Endodermal cell (in vitro differentiated cells): ENCODE measurements around the gene ALDH1A1. TPM values are rescaled to one million over a fixed set of nuclear protein-coding genes. Genes with fewer than 3 reads are reported as not detected.

Experiments
- DNase-seq: peaks from one replicate; pipeline ENCODE4 v3.0.0-alpha.2; 2017
- H3K27ac ChIP-seq: 2 replicates; pipeline ENCODE4 v1.5.1; 2013; ENCODE audit warnings: mild to moderate bottlenecking, low read depth, low read length, moderate library complexity
- H3K27me3 ChIP-seq: 2 replicates; pipeline ENCODE4 v1.6.1; 2013; ENCODE audit warnings: mild to moderate bottlenecking, low read length, moderate library complexity; ENCODE audit not compliant: insufficient read depth, control insufficient read depth, poor library complexity, severe bottlenecking
- H3K36me3 ChIP-seq: 2 replicates; pipeline ENCODE4 v1.7.0; 2013; ENCODE audit warnings: mild to moderate bottlenecking, low read length, moderate library complexity; ENCODE audit not compliant: control insufficient read depth, insufficient read depth
- H3K4me1 ChIP-seq: one replicate; pipeline ENCODE4 v1.7.0; 2013; ENCODE audit warnings: low read length; ENCODE audit not compliant: control insufficient read depth, insufficient read depth
- H3K4me3 ChIP-seq: 2 replicates; pipeline ENCODE4 v1.5.1; 2013; ENCODE audit warnings: mild to moderate bottlenecking, low read length, moderate library complexity
- H3K9ac ChIP-seq: 2 replicates; pipeline ENCODE4 v1.6.1; 2013; ENCODE audit warnings: mild to moderate bottlenecking, low read length, moderate library complexity; ENCODE audit not compliant: poor library complexity, severe bottlenecking; ENCODE audit errors: extremely low read depth
- H3K9me3 ChIP-seq: 2 replicates; pipeline ENCODE4 v1.6.1; 2013; ENCODE audit warnings: mild to moderate bottlenecking, low read length, moderate library complexity; ENCODE audit not compliant: control insufficient read depth
- H3K27ac Mint-ChIP-seq: 2 replicates; pipeline ENCODE4 v1.8.0; 2020; ENCODE audit warnings: mixed read lengths
- H3K27me3 Mint-ChIP-seq: 2 replicates; pipeline ENCODE4 v1.8.0; 2021; ENCODE audit warnings: mild to moderate bottlenecking, mixed read lengths; ENCODE audit not compliant: insufficient read depth
- H3K36me3 Mint-ChIP-seq: 2 replicates; pipeline ENCODE4 v1.8.0; 2020; ENCODE audit warnings: low read depth, mixed read lengths
- H3K4me1 Mint-ChIP-seq: 2 replicates; pipeline ENCODE4 v1.8.0; 2020; ENCODE audit warnings: mixed read lengths
- H3K4me3 Mint-ChIP-seq: 2 replicates; pipeline ENCODE4 v1.8.0; 2020; ENCODE audit warnings: mild to moderate bottlenecking, moderate library complexity, mixed read lengths
- H3K9me3 Mint-ChIP-seq: 2 replicates; pipeline ENCODE4 v1.8.0; 2020; ENCODE audit warnings: mild to moderate bottlenecking, mixed read lengths
- CTCF ChIP-seq: fragments of 200-600 bp; sonication (generic); conservative IDR thresholded peaks from 2 replicates; pipeline ENCODE4 v1.5.0; 2021; ENCODE audit warnings: antibody characterized with exemption, mild to moderate bottlenecking
- WGBS, 2 experiments: methylation state at CpG; one replicate each; pipeline versions ENCODE4 v1.1.5 to v1.1.7; 2013; ENCODE audit warnings: missing lambda C conversion rate in 2 of 2, mixed read lengths in 1 of 2; ENCODE audit not compliant: insufficient coverage in 1 of 2, insufficient read length in 1 of 2; 5-methylcytosine and 5-hydroxymethylcytosine counted together
- total RNA-seq, 2 donors: library from RNA; stranded (reverse); fragmentation: NEBNext Ultra II Directional in 1 of 2; extraction: Animal tissue kit (Norgen Biotek cat#: 25700) in 1 of 2; gene quantifications; 2 replicates in 1 of 2; 3 replicates in 1 of 2; pipeline ENCODE4 v1.2.1, GENCODE V29; 2021

ALDH1A1 gene
- total RNA-seq, 2 donors from 2014 or later = 3.5 to 4.6 TPM

GRCh38 chr9:72857624-72857996, 95.2 kb downstream of the ALDH1A1 start:
- no peak for TF ChIP-seq CTCF
- peak overlapping the region; percentile 52 for H3K27ac Mint-ChIP-seq
- no peak overlapping the region for H3K9ac ChIP-seq
- no peak for DNase-seq
- no peak overlapping the region for H3K4me3 ChIP-seq
- no peaks in the 10 kb centered on the region for H3K9me3 ChIP-seq
- no peak overlapping the region for H3K27ac ChIP-seq
- no peaks in the 10 kb centered on the region for H3K36me3 ChIP-seq
- 90 to 93% methylated on average over 2 of the region's 2 CpGs for WGBS, 2 experiments
- peaks cover 2% of the 10 kb centered on the region for H3K9me3 Mint-ChIP-seq
- H3K4me1 ChIP-seq = peaks cover 5% of the 10 kb centered on the region
- H3K27me3 ChIP-seq = peaks cover 27% of the 10 kb centered on the region
- H3K4me3 Mint-ChIP-seq = no peak overlapping the region
- peaks cover 17% of the 10 kb centered on the region for H3K27me3 Mint-ChIP-seq
- no peaks in the 10 kb centered on the region for H3K36me3 Mint-ChIP-seq
- H3K4me1 Mint-ChIP-seq = peaks cover 26% of the 10 kb centered on the region

DNA sequence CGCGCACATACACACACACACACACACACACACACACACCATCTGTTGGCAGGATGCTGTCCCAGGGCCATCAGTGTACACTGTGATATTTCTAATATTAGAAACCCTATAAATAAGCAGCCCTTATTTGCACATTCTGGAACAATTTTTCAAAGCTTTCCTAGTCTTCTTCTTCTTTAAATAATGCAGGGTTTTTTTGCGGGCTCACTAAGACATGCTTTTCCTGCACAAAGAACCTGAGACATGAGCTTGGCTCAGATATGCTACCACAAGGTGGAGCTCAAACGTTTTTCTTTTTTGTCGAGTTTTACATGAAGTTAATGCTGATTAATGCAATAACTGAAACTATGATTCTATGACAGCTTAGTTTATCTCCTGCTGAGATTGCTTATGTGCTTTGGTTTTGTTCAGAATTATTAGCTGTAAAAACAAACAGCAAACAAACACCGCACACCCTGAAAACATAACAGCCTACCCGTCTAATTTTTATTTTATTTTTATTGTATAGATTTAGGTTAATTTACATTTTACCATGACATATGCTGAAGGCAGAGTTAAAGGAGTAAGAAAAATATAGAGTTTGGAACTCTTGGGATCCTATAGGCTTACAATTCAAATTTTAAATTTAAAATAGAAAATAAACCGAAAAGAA, 95.8 kb downstream of the ALDH1A1 start:
- H3K27ac Mint-ChIP-seq = no peak overlapping the region
- DNase-seq = peak; percentile 63
- H3K27me3 Mint-ChIP-seq = peaks cover 13% of the 10 kb centered on the region
- Histone ChIP-seq H3K27ac (no peak overlapping the region), H3K4me3 (no peak overlapping the region), H3K9me3 (no peaks in the 10 kb centered on the region), H3K27me3 (peaks cover 22% of the 10 kb centered on the region), H3K4me1 (peaks cover 5% of the 10 kb centered on the region), H3K9ac (no peak overlapping the region), H3K36me3 (no peaks in the 10 kb centered on the region)
- peaks cover 2% of the 10 kb centered on the region for H3K9me3 Mint-ChIP-seq
- H3K4me3 Mint-ChIP-seq = no peak overlapping the region
- 55 to 63% methylated on average over 3 to 6 of the region's 8 CpGs for WGBS, 2 experiments
- no peaks in the 10 kb centered on the region for H3K36me3 Mint-ChIP-seq
- peaks cover 26% of the 10 kb centered on the region for H3K4me1 Mint-ChIP-seq
- TF ChIP-seq CTCF = peak; percentile 81

DNA sequence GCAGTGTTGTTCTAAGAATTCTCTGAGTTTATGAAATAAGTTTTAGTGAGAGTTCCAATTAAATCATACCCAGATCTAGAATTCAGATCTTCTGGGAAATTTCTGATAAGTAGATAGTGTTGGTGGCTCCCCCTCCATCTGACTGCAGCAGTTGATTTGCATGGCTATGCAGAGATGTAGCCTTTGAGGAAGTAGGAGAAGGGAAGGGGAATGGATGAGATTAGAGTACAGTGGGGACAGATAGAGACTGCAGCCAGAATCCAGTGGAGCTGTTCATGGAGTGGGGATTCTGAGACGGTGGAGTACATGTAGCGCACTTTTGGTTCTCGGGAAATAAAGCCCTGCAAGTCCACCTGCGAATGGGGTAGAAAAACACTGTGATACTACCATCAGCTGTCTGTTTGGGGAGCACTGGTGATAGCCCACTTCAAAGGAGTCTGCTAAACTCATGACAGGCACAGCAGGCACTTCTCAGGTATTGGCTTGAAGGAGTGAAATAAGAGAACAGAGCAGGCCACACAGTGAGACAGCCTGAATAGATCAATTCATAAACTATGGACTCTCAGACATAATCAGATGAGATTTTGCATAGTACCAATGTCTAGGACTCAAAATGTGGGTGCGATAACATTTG, 96.8 kb downstream of the ALDH1A1 start:
- H3K9me3 ChIP-seq = no peaks in the 10 kb centered on the region
- H3K36me3 Mint-ChIP-seq = no peaks in the 10 kb centered on the region
- peaks cover 5% of the 10 kb centered on the region for H3K4me1 ChIP-seq
- no peak overlapping the region for H3K4me3 Mint-ChIP-seq
- DNase-seq = peak; percentile 55
- no peak overlapping the region for H3K9ac ChIP-seq
- peaks cover 2% of the 10 kb centered on the region for H3K27me3 Mint-ChIP-seq
- H3K4me1 Mint-ChIP-seq = peaks cover 26% of the 10 kb centered on the region
- WGBS, 2 experiments = 92 to 94% methylated on average over 5 of the region's 5 CpGs
- peaks cover 7% of the 10 kb centered on the region for H3K9me3 Mint-ChIP-seq
- no peak overlapping the region for H3K27ac Mint-ChIP-seq
- H3K4me3 ChIP-seq = no peak overlapping the region
- peaks cover 11% of the 10 kb centered on the region for H3K27me3 ChIP-seq
- H3K27ac ChIP-seq = no peak overlapping the region
- TF ChIP-seq CTCF = no peak
- H3K36me3 ChIP-seq = no peaks in the 10 kb centered on the region
